HEK293 (cell line): ENCODE measurements around the gene SLC25A11.

Source experiments
- CTCF ChIA-PET: fragments of 350-600 bp; formaldehyde crosslinking; extraction: SDS; loops from one replicate; lab custom pipeline; 2021; ENCODE audit warnings: antibody characterized with exemption; lab: Yijun Ruan, JAX
- POLR2A ChIA-PET: fragments of 300-600 bp; formaldehyde crosslinking; extraction: SDS; loops from one replicate; lab custom pipeline; 2020; ENCODE audit warnings: antibody characterized with exemption, inconsistent platforms; lab: Yijun Ruan, JAX
- H3K27ac ChIP-seq: fragments of 200-500 bp; sonication (Bioruptor generic); 2 replicates; pipeline ENCODE4 v1.5.1; 2014; ENCODE audit warnings: low read depth, low read length, control low read depth, inconsistent platforms; ENCODE audit errors: extremely low read depth
- H3K36me3 ChIP-seq, 2 experiments: fragments of 200-500 bp in 1 of 2; sonication (Bioruptor generic) in 1 of 2; 1 replicate in 1 of 2; 2 replicates in 1 of 2; pipeline ENCODE4 v1.5.1; 2014 to 2017; ENCODE audit warnings: inconsistent platforms in 2 of 2, low read length in 2 of 2; ENCODE audit not compliant: control insufficient read depth in 2 of 2, insufficient read depth in 1 of 2
- H3K4me1 ChIP-seq: fragments of 200-500 bp; sonication (Bioruptor generic); 2 replicates; pipeline ENCODE4 v1.5.1; 2014; ENCODE audit warnings: mild to moderate bottlenecking, low read length, inconsistent platforms; ENCODE audit not compliant: control insufficient read depth, insufficient read depth
- H3K4me3 ChIP-seq: 2 replicates; pipeline ENCODE4 v1.5.1; 2011; ENCODE audit warnings: low read depth, mild to moderate bottlenecking, control low read depth, low read length, moderate library complexity
- H3K9me3 ChIP-seq: fragments of 200-500 bp; sonication (Bioruptor generic); 2 replicates; pipeline ENCODE4 v1.5.1; 2014; ENCODE audit warnings: low read depth, low read length, inconsistent platforms; ENCODE audit not compliant: control insufficient read depth, insufficient read depth
- ELK4 ChIP-seq: IDR thresholded peaks from 2 replicates; pipeline ENCODE4 v1.6.1; 2011; ENCODE audit warnings: mild to moderate bottlenecking, low read depth, low read length, borderline replicate concordance
- IKZF3 ChIP-seq: fragments of 450-650 bp; IDR thresholded peaks from 2 replicates; pipeline ENCODE4 v1.5.0; 2018; ENCODE audit warnings: missing biosample characterization, mild to moderate bottlenecking, missing genetic modification characterization, moderate library complexity
- KLF1 ChIP-seq: fragments of 450-650 bp; formaldehyde crosslinking; IDR thresholded peaks from 2 replicates; pipeline ENCODE4 v1.5.1; 2016; ENCODE audit warnings: missing biosample characterization, missing genetic modification characterization
- KLF7 ChIP-seq: fragments of 450-650 bp; formaldehyde crosslinking; IDR thresholded peaks from 2 replicates; pipeline ENCODE4 v1.5.1; 2016; ENCODE audit warnings: missing biosample characterization, missing genetic modification characterization, borderline replicate concordance
- KLF8 ChIP-seq: fragments of 450-650 bp; formaldehyde crosslinking; IDR thresholded peaks from 2 replicates; pipeline ENCODE4 v1.5.1; 2016; ENCODE audit warnings: missing biosample characterization, missing genetic modification characterization
- OSR2 ChIP-seq: fragments of 450-650 bp; formaldehyde crosslinking; IDR thresholded peaks from 2 replicates; pipeline ENCODE4 v1.5.1; 2016; ENCODE audit warnings: missing biosample characterization, missing genetic modification characterization
- REPIN1 ChIP-seq: fragments of 450-650 bp; formaldehyde crosslinking; IDR thresholded peaks from 2 replicates; pipeline ENCODE4 v1.5.1; 2017; ENCODE audit warnings: missing biosample characterization, missing genetic modification characterization, low read depth
- SP3 ChIP-seq: fragments of 450-650 bp; formaldehyde crosslinking; IDR thresholded peaks from 2 replicates; pipeline ENCODE4 v1.5.1; 2016; ENCODE audit warnings: missing biosample characterization, missing genetic modification characterization
- ZBTB8A ChIP-seq: fragments of 450-650 bp; formaldehyde crosslinking; IDR thresholded peaks from 2 replicates; pipeline ENCODE4 v1.5.1; 2016; ENCODE audit warnings: missing biosample characterization, missing genetic modification characterization
- ZFP3 ChIP-seq: fragments of 450-650 bp; formaldehyde crosslinking; IDR thresholded peaks from 2 replicates; pipeline ENCODE4 v1.5.1; 2016; ENCODE audit warnings: low read depth, missing biosample characterization, missing genetic modification characterization
- ZFP37 ChIP-seq: fragments of 450-650 bp; formaldehyde crosslinking; IDR thresholded peaks from 2 replicates; pipeline ENCODE4 v1.5.1; 2016; ENCODE audit warnings: missing biosample characterization, missing genetic modification characterization
- ZNF132 ChIP-seq: fragments of 450-650 bp; formaldehyde crosslinking; IDR thresholded peaks from 2 replicates; pipeline ENCODE4 v1.5.1; 2017; ENCODE audit warnings: missing biosample characterization, missing genetic modification characterization, borderline replicate concordance
- ZNF148 ChIP-seq: fragments of 450-650 bp; formaldehyde crosslinking; IDR thresholded peaks from 2 replicates; pipeline ENCODE4 v1.5.0; 2017; ENCODE audit warnings: missing biosample characterization, missing genetic modification characterization, borderline replicate concordance
- ZNF174 ChIP-seq: fragments of 450-650 bp; formaldehyde crosslinking; IDR thresholded peaks from 2 replicates; pipeline ENCODE4 v1.5.0; 2017; ENCODE audit warnings: missing biosample characterization, mild to moderate bottlenecking, missing genetic modification characterization
- ZNF202 ChIP-seq: fragments of 450-650 bp; formaldehyde crosslinking; IDR thresholded peaks from 2 replicates; pipeline ENCODE4 v1.5.1; 2016; ENCODE audit warnings: missing biosample characterization, missing genetic modification characterization, borderline replicate concordance
- ZNF341 ChIP-seq: fragments of 450-650 bp; formaldehyde crosslinking; IDR thresholded peaks from 2 replicates; pipeline ENCODE4; 2016; ENCODE audit warnings: low read depth, missing biosample characterization, missing genetic modification characterization
- ZNF366 ChIP-seq: fragments of 450-650 bp; formaldehyde crosslinking; conservative IDR thresholded peaks from 2 replicates; pipeline ENCODE4 v1.5.1; 2016; ENCODE audit warnings: missing biosample characterization, missing genetic modification characterization
- ZNF37A ChIP-seq: fragments of 450-650 bp; IDR thresholded peaks from 2 replicates; pipeline ENCODE4 v1.5.1; 2018; ENCODE audit warnings: missing biosample characterization, missing genetic modification characterization
- ZNF426 ChIP-seq: fragments of 450-650 bp; formaldehyde crosslinking; IDR thresholded peaks from 2 replicates; pipeline ENCODE4 v1.5.1; 2017; ENCODE audit warnings: missing biosample characterization, missing genetic modification characterization, mild to moderate bottlenecking, inconsistent platforms, moderate library complexity
- ZNF433 ChIP-seq: fragments of 450-650 bp; formaldehyde crosslinking; IDR thresholded peaks from 2 replicates; pipeline ENCODE4 v1.5.1; 2016; ENCODE audit warnings: missing biosample characterization, missing genetic modification characterization, low read depth
- ZNF514 ChIP-seq: fragments of 450-650 bp; formaldehyde crosslinking; IDR thresholded peaks from 2 replicates; pipeline ENCODE4 v1.5.1; 2016; ENCODE audit warnings: missing biosample characterization, missing genetic modification characterization
- ZNF560 ChIP-seq: fragments of 450-650 bp; formaldehyde crosslinking; IDR thresholded peaks from 2 replicates; pipeline ENCODE4 v1.5.1; 2017; ENCODE audit warnings: missing biosample characterization, missing genetic modification characterization, borderline replicate concordance
- ZNF580 ChIP-seq: fragments of 450-650 bp; formaldehyde crosslinking; IDR thresholded peaks from 2 replicates; pipeline ENCODE4 v1.5.1; 2016; ENCODE audit warnings: missing biosample characterization, missing genetic modification characterization
- ZNF623 ChIP-seq: fragments of 450-650 bp; formaldehyde crosslinking; IDR thresholded peaks from 2 replicates; pipeline ENCODE4 v1.5.1; 2016; ENCODE audit warnings: missing biosample characterization, missing genetic modification characterization
- ZNF629 ChIP-seq: fragments of 450-650 bp; formaldehyde crosslinking; IDR thresholded peaks from 2 replicates; pipeline ENCODE4 v1.5.1; 2017; ENCODE audit warnings: missing biosample characterization, missing genetic modification characterization
- ZNF639 ChIP-seq: fragments of 450-650 bp; formaldehyde crosslinking; IDR thresholded peaks from 2 replicates; pipeline ENCODE4 v1.5.1; 2016; ENCODE audit warnings: missing biosample characterization, missing genetic modification characterization
- ZNF664 ChIP-seq: fragments of 450-650 bp; formaldehyde crosslinking; IDR thresholded peaks from 2 replicates; pipeline ENCODE4 v1.5.1; 2016; ENCODE audit warnings: missing biosample characterization, missing genetic modification characterization
- ZNF692 ChIP-seq: fragments of 450-650 bp; formaldehyde crosslinking; IDR thresholded peaks from 2 replicates; pipeline ENCODE4 v1.5.1; 2016; ENCODE audit warnings: missing biosample characterization, missing genetic modification characterization
- ZNF791 ChIP-seq: fragments of 450-650 bp; formaldehyde crosslinking; IDR thresholded peaks from 2 replicates; pipeline ENCODE4 v1.5.1; 2016; ENCODE audit warnings: missing biosample characterization, missing genetic modification characterization
- ZNF792 ChIP-seq: fragments of 450-650 bp; formaldehyde crosslinking; IDR thresholded peaks from 2 replicates; pipeline ENCODE4 v1.5.1; 2016; ENCODE audit warnings: missing biosample characterization, missing genetic modification characterization
- ZNF837 ChIP-seq: fragments of 450-650 bp; formaldehyde crosslinking; IDR thresholded peaks from 2 replicates; pipeline ENCODE4 v1.5.1; 2016; ENCODE audit warnings: missing biosample characterization, missing genetic modification characterization

The SLC25A11 gene

GRCh38 chr17:4967539-4968485 is 28.0 kb upstream of the SLC25A11 start, which contains the start of gene SPAG7:
Gene SPAG7 (minus strand): TSS chr17:4967817. CDS start chr17:4967804, 13 bp downstream.
- H3K27ac ChIP-seq = peak within 1 kb of the TSS; percentile 97
- H3K9me3 ChIP-seq = peaks cover 3% of the 10 kb centered on the region; the same call in 1 of the 2 replicates
- H3K4me3 ChIP-seq = peak within 1 kb of the TSS; percentile 70
- CTCF ChIA-PET = interaction anchor here (0.5 to 4.0 kb wide), 14 partner anchors 11 to 177 kb away, joined by 3 to 22 read pairs (median 5); partner anchors contain the start of gene CAMTA2
- POLR2A ChIA-PET = interaction anchor here (0.6 to 11.3 kb wide), 24 partner anchors 10 to 299 kb away, joined by 3 to 358 read pairs (median 4); partner anchors contain the start of genes CAMTA2, ENO3, GP1BA and INCA1
- peaks cover 15% of the 10 kb centered on the region for H3K4me1 ChIP-seq
- peaks cover 24 to 41% of the 10 kb centered on the region in 2 experiments for H3K36me3 ChIP-seq
- TF ChIP-seq ZNF426 (tag by site-specific recombination) (no peak), OSR2 (tag by site-specific recombination) (no peak), ZNF692 (peak; percentile 98), ZNF132 (tag by site-specific recombination) (no peak), ZNF366 (tag by site-specific recombination) (no peak), ZNF514 (tag by site-specific recombination) (no peak), ZNF341 (peak; percentile 92), KLF1 (tag by site-specific recombination) (peak; percentile 62), ZNF837 (no peak), ZNF580 (tag by site-specific recombination) (peak; percentile 8; the same call in 1 of the 2 replicates), ZNF629 (peak; percentile 71), IKZF3 (tag by site-specific recombination) (peak; percentile 82), ZNF791 (tag by site-specific recombination) (no peak), ZNF792 (tag by site-specific recombination) (no peak; the same call in 1 of the 2 replicates), KLF7 (peak; percentile 82; the same call in 1 of the 2 replicates), ZFP37 (tag by site-specific recombination) (peak; percentile 23; the same call in 1 of the 2 replicates), ZNF148 (tag by site-specific recombination) (no peak), ZNF174 (no peak), ZNF639 (peak; percentile 75; the same call in 1 of the 2 replicates), ZNF202 (tag by site-specific recombination) (no peak), REPIN1 (tag by site-specific recombination) (peak; percentile 41; the same call in 1 of the 2 replicates), SP3 (tag by site-specific recombination) (peak; percentile 70), ZNF37A (no peak), ZNF623 (tag by site-specific recombination) (no peak), ZBTB8A (tag by site-specific recombination) (peak; percentile 79), ZNF433 (no peak), ZNF664 (tag by site-specific recombination) (no peak), ELK4 (peak; percentile 71; the same call in 1 of the 2 replicates), ZFP3 (tag by site-specific recombination) (no peak), KLF8 (tag by site-specific recombination) (peak; percentile 90), ZNF560 (tag by site-specific recombination) (no peak)
